Forelimb muscle (tissue), 1 donor: ENCODE measurements around the gene KCNIP3. TPM values are rescaled to one million over a fixed set of nuclear protein-coding genes. Genes with fewer than 3 reads are reported as not detected.
"Not testable (repeated sequence)": the region's sequence is repeated elsewhere in the genome, so short reads cannot be mapped to it uniquely, and the experiment has no call there.

Experiments
- DNase-seq: peaks from one replicate; pipeline ENCODE4 v3.0.0-alpha.2; 2013; ENCODE audit warnings: low read depth
- polyA plus RNA-seq: library from polyadenylated mRNA; unstranded; fragments of 120-200 nt; gene quantifications from one replicate; pipeline ENCODE4 v1.2.1, GENCODE V29; 2013; ENCODE audit not compliant: insufficient read length

KCNIP3 gene
- 7.9 TPM for polyA plus RNA-seq

GRCh38 chr2:95296880-95297487 is at the start of gene KCNIP3:
Gene KCNIP3, plus strand, starts transcription at chr2:95297347. Its CDS starts 92 bp downstream, at chr2:95297439.
- no peak for DNase-seq

- DNase-seq = no peak
These were observed 38.9 kb upstream of the KCNIP3 start for GRCh38 chr2:95258271-95258670.

GRCh38 chr2:95260028-95261023 is 36.8 kb upstream of the KCNIP3 start:
- DNase-seq = no peak

- no peak for DNase-seq
These were observed 35.5 kb upstream of the KCNIP3 start for GRCh38 chr2:95261602-95262001.

GRCh38 chr2:95262896-95263542 is 34.1 kb upstream of the KCNIP3 start:
- no peak for DNase-seq

- no peak for DNase-seq
These were observed 32.5 kb upstream of the KCNIP3 start for GRCh38 chr2:95264624-95265023.

- no peak for DNase-seq
These were observed 32.0 kb upstream of the KCNIP3 start for GRCh38 chr2:95265182-95265581.

GRCh38 chr2:95266781-95267430 is 30.2 kb upstream of the KCNIP3 start:
- no peak for DNase-seq

GRCh38 chr2:95267458-95268210 is 29.5 kb upstream of the KCNIP3 start:
- DNase-seq = no peak

GRCh38 chr2:95268211-95269035 is 28.7 kb upstream of the KCNIP3 start:
- no peak for DNase-seq

- no peak for DNase-seq
These were observed 28.0 kb upstream of the KCNIP3 start for GRCh38 chr2:95269036-95269680.

- not testable (repeated sequence) for DNase-seq
These were observed 27.4 kb upstream of the KCNIP3 start for GRCh38 chr2:95269745-95270144.

GRCh38 chr2:95270541-95271081 is 26.5 kb upstream of the KCNIP3 start:
- no peak for DNase-seq

GRCh38 chr2:95271381-95271971 is 25.7 kb upstream of the KCNIP3 start:
- no peak for DNase-seq

GRCh38 chr2:95272299-95272751 is 24.8 kb upstream of the KCNIP3 start:
- no peak for DNase-seq

- no peak for DNase-seq
These were observed 24.4 kb upstream of the KCNIP3 start for GRCh38 chr2:95272781-95273180.

- DNase-seq = no peak
These were observed 23.4 kb upstream of the KCNIP3 start for GRCh38 chr2:95273566-95274290.
